Mammary epithelial cell (primary cell): ENCODE data around the gene CCDC39.
A peak's percentile ranks its signal among the peaks of the same experiment; 100 is the strongest.

ENCODE experiments used
- CTCF ChIP-seq, 2 donors: IDR thresholded peaks in 1 of 2; conservative IDR thresholded peaks in 1 of 2; 2 replicates each; pipeline ENCODE4 v1.5.1; 2011 to 2012; ENCODE audit warnings: inconsistent platforms in 2 of 2, low read length in 2 of 2, mild to moderate bottlenecking in 2 of 2, control low read depth in 1 of 2, low read depth in 1 of 2; ENCODE audit not compliant: insufficient read depth in 1 of 2; ENCODE audit errors: extremely low read depth in 1 of 2
- EZH2 ChIP-seq: IDR thresholded peaks from 2 replicates; pipeline ENCODE4 v1.6.1; 2012; ENCODE audit warnings: low read length, inconsistent platforms, borderline replicate concordance

- TF ChIP-seq CTCF (conservative IDR thresholded peaks at IDR 0.05 in 1 of 2, IDR thresholded peaks at IDR 0.05 in 1 of 2; ENCODE audit: extremely low read depth in 1 of 2, insufficient read depth in 1 of 2, low read depth in 1 of 2, low read length in 2 of 2), result peak in 1 of 2 donors; percentile 31
- TF ChIP-seq EZH2, result no peak
Measured at GRCh38 chr3:180690061-180690460, 10.8 kb upstream of the CCDC39 start.
